Amniotic stem cell (primary cell): Measurements from ENCODE around the gene LRCOL1.
A peak's percentile ranks its signal among the peaks of the same experiment; 100 is the strongest.

Experiments
- DNase-seq: peaks from one replicate; lab custom pipeline; 2025; lab: John Stamatoyannopoulos, UW

The LRCOL1 gene

GRCh38 chr12:132563911-132564310 is 46.5 kb downstream of the LRCOL1 start:
- no peak for DNase-seq

- DNase-seq, result no peak
Measured at GRCh38 chr12:132562489-132563021, 47.8 kb downstream of the LRCOL1 start.

GRCh38 chr12:132561427-132562156 is 48.8 kb downstream of the LRCOL1 start:
- DNase-seq, result no peak

GRCh38 chr12:132560614-132561426 is 49.6 kb downstream of the LRCOL1 start:
- DNase-seq, result no peak

GRCh38 chr12:132560364-132560613 is 50.1 kb downstream of the LRCOL1 start:
- no peak for DNase-seq

GRCh38 chr12:132559652-132560363 is 50.6 kb downstream of the LRCOL1 start:
- DNase-seq, result peak; percentile 5

- DNase-seq, result no peak
Measured at GRCh38 chr12:132558861-132559623, 51.3 kb downstream of the LRCOL1 start.

GRCh38 chr12:132558042-132558856 is 52.1 kb downstream of the LRCOL1 start:
- DNase-seq, result no peak

- no peak for DNase-seq
Measured at GRCh38 chr12:132557291-132558015, 52.9 kb downstream of the LRCOL1 start.

- no peak for DNase-seq
Measured at GRCh38 chr12:132556801-132557200, 53.6 kb downstream of the LRCOL1 start.

- no peak for DNase-seq
Measured at GRCh38 chr12:132556216-132556615, 54.2 kb downstream of the LRCOL1 start.

GRCh38 chr12:132555686-132556085 is 54.7 kb downstream of the LRCOL1 start:
- DNase-seq, result no peak

- DNase-seq, result no peak
Measured at GRCh38 chr12:132554845-132555630, 55.3 kb downstream of the LRCOL1 start.
